ENCODE measurements around the gene RETN.

- TF ChIP-seq, protein P1, sequence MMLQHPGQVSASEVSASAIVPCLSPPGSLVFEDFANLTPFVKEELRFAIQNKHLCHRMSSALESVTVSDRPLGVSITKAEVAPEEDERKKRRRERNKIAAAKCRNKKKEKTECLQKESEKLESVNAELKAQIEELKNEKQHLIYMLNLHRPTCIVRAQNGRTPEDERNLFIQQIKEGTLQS (IDR thresholded peaks at IDR 0.05): no peak
- TF ChIP-seq, protein P2, sequence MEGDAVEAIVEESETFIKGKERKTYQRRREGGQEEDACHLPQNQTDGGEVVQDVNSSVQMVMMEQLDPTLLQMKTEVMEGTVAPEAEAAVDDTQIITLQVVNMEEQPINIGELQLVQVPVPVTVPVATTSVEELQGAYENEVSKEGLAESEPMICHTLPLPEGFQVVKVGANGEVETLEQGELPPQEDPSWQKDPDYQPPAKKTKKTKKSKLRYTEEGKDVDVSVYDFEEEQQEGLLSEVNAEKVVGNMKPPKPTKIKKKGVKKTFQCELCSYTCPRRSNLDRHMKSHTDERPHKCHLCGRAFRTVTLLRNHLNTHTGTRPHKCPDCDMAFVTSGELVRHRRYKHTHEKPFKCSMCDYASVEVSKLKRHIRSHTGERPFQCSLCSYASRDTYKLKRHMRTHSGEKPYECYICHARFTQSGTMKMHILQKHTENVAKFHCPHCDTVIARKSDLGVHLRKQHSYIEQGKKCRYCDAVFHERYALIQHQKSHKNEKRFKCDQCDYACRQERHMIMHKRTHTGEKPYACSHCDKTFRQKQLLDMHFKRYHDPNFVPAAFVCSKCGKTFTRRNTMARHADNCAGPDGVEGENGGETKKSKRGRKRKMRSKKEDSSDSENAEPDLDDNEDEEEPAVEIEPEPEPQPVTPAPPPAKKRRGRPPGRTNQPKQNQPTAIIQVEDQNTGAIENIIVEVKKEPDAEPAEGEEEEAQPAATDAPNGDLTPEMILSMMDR (IDR thresholded peaks at IDR 0.05 in 2 of 3, conservative IDR thresholded peaks at IDR 0.05 in 1 of 3; ENCODE audit: borderline replicate concordance in 1 of 3, insufficient read depth in 1 of 3, low read depth in 2 of 3, low read length in 2 of 3): no peak
- TF ChIP-seq POLR2AphosphoS5 (IDR thresholded peaks at IDR 0.05; ENCODE audit: low read depth, low read length) (no peak), CBX3 (IDR thresholded peaks at IDR 0.05; ENCODE audit: low read depth) (no peak), POLR2A (IDR thresholded peaks at IDR 0.05; ENCODE audit: borderline replicate concordance, extremely low read depth, insufficient read depth, insufficient read length) (no peak), SIN3A (IDR thresholded peaks at IDR 0.05; ENCODE audit: low read depth) (no peak), MAX (IDR thresholded peaks at IDR 0.05) (no peak), SP1 (IDR thresholded peaks at IDR 0.05; ENCODE audit: low read depth) (no peak), FOSL1 (IDR thresholded peaks at IDR 0.05; ENCODE audit: low read depth) (no peak), EZH2 (IDR thresholded peaks at IDR 0.05) (no peak)
Observed at GRCh38 chr19:7697721-7698287, 29.0 kb downstream of the RETN start.
